Adrenal gland (tissue), 5 donors: ENCODE results near the gene RIMBP2.

Experiments used
- CTCF ChIP-seq, 6 experiments: fragments of 450-650 bp in 4 of 6; fragments of 200-600 bp in 2 of 6; sonication (generic) in 1 of 6; IDR thresholded peaks; 1 replicate in 5 of 6; 2 replicates in 1 of 6; pipeline versions ENCODE4 v1.5.1 to v1.8.0; 2016 to 2021; ENCODE audit warnings: antibody characterized with exemption in 6 of 6, mild to moderate bottlenecking in 2 of 6, moderate library complexity in 1 of 6
- POLR2A ChIP-seq, 2 donors: fragments of 450-650 bp; IDR thresholded peaks; one replicate each; pipeline ENCODE4 v1.6.1; 2017; ENCODE audit warnings: antibody characterized with exemption in 2 of 2, mild to moderate bottlenecking in 2 of 2, moderate library complexity in 1 of 2
- donor health status: DM: no; HTN: no; CAD: no.

- TF ChIP-seq CTCF (IDR thresholded peaks at IDR 0.05) (no peak), POLR2A (IDR thresholded peaks at IDR 0.05) (no peak)
Measured at GRCh38 chr12:130764073-130764472, 48.0 kb upstream of the RIMBP2 start.
